ENCODE data around the gene CASP2.

The CASP2 gene

DNA sequence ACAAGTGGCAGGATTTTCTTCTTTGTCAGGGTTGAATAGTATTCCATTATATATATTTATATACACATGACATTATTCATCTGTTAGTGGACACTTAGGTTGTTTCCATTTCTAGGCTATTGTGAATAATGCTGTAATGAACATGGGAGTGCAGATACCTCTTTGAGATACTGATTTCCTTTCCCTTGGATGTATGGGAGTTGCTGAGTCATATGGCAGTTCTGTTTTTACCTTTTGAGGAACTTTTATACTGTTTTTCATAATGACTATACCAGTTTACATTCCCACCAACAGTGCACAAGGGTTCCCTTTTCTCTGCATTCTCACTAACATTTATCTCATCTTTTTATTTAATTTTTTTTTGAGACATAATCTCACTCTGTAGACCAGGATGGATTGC, 26.0 kb downstream of the CASP2 start:
- DNase-seq (ENCODE audit: low read depth): no peak
- TF ChIP-seq, protein P1, sequence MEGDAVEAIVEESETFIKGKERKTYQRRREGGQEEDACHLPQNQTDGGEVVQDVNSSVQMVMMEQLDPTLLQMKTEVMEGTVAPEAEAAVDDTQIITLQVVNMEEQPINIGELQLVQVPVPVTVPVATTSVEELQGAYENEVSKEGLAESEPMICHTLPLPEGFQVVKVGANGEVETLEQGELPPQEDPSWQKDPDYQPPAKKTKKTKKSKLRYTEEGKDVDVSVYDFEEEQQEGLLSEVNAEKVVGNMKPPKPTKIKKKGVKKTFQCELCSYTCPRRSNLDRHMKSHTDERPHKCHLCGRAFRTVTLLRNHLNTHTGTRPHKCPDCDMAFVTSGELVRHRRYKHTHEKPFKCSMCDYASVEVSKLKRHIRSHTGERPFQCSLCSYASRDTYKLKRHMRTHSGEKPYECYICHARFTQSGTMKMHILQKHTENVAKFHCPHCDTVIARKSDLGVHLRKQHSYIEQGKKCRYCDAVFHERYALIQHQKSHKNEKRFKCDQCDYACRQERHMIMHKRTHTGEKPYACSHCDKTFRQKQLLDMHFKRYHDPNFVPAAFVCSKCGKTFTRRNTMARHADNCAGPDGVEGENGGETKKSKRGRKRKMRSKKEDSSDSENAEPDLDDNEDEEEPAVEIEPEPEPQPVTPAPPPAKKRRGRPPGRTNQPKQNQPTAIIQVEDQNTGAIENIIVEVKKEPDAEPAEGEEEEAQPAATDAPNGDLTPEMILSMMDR (IDR thresholded peaks at IDR 0.05; ENCODE audit: insufficient read depth, low read depth, low read length, missing control alignments): no peak
- no peak overlapping the region for H3K4me3 ChIP-seq (ENCODE audit: low read length)

DNA sequence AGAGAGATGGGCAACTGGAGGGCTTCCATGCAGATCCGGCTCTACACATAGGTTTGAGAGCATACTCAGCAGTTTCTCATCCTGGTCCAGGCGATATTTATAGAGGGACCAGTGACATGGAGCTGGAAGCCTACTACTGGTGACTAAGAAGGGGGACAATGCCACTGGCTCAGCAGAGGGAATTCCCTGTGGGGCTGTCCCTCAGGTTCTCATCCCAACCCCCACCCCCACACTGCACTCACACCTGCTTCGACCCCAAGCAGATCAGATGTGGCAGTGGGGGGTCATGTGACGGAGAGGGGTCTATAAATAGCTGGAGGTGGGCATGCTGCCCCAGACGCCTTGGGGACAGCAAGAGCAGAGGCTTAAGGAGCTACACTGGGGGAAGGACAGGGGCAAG, 27.6 kb downstream of the CASP2 start, which contains the start of gene CLCN1:
Gene CLCN1 (plus strand): TSS at position 336 of the 400 bp plus-strand sequence. CDS start 102 bp downstream, outside the sequence.
- no peak within 1 kb of the TSS for H3K4me3 ChIP-seq (ENCODE audit: low read length)
- no peak for DNase-seq (ENCODE audit: low read depth)
- TF ChIP-seq, protein P1 (IDR thresholded peaks at IDR 0.05; ENCODE audit: insufficient read depth, low read depth, low read length, missing control alignments): no peak

DNA sequence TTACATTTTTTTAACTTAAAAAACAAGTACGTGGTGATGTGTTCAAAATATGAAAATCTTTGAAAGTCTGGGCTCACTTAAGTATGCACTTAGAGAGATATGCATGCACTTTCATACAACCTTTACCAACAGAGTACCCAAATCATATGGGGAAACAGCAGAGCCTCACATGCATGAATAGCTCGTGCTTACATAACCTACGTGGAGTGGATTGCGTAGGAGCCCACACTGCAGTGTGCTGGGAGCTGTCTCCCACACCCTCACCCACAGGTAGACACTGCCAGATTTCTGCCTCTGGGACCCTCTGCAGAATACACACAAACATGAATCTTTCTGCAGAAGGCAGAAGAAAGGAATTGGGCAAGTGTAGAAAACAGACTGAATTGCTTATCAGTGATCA, 28.3 kb downstream of the CASP2 start:
- TF ChIP-seq, protein P1 (IDR thresholded peaks at IDR 0.05; ENCODE audit: insufficient read depth, low read depth, low read length, missing control alignments): no peak
- H3K4me3 ChIP-seq (ENCODE audit: low read length): no peak overlapping the region
- no peak for DNase-seq (ENCODE audit: low read depth)

DNA sequence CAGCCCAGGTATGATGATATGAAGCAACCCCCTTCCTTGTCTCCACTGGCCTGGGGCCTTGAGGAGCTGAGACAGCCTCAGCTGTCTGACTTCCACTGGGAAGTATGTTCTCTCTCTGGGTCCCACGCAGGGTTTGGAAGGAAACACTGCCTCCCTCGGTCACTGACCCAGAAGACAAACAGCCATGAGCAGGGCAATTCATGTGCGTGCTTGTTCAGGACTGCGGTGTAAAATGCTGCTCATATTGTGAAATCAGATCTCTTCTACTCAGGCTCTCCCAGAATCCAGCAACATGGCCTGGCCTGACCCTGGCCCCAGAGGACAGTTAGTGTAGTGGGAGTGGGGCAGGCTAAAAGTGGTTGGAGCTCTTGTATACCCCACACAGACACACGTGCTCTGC, 30.5 kb downstream of the CASP2 start:
- DNase-seq (ENCODE audit: low read depth): peak; percentile 98
- no peak overlapping the region for H3K4me3 ChIP-seq (ENCODE audit: low read length)
- TF ChIP-seq, protein P1 (IDR thresholded peaks at IDR 0.05; ENCODE audit: insufficient read depth, low read depth, low read length, missing control alignments): peak; percentile 13

DNA sequence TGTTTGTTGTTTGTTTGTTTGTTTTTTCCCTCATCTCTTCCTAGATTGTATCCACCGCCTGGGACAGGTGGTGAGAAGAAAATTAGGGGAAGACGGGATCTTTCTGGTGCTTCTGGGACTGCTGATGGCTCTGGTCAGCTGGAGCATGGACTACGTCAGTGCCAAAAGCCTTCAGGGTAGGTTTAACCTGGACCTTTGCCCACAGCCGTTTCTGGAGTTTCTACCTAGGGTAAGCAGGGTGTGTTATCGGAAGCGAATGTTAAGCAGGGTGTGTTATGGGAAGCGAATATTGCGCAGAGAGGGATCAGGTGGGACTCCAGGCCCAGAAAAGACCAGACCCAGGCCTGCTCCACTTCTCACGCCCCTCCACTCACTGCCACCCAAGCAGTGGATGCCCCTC, 32.5 kb downstream of the CASP2 start:
- no peak for DNase-seq (ENCODE audit: low read depth)
- H3K4me3 ChIP-seq (ENCODE audit: low read length): no peak overlapping the region
- TF ChIP-seq, protein P1 (IDR thresholded peaks at IDR 0.05; ENCODE audit: insufficient read depth, low read depth, low read length, missing control alignments): no peak

DNA sequence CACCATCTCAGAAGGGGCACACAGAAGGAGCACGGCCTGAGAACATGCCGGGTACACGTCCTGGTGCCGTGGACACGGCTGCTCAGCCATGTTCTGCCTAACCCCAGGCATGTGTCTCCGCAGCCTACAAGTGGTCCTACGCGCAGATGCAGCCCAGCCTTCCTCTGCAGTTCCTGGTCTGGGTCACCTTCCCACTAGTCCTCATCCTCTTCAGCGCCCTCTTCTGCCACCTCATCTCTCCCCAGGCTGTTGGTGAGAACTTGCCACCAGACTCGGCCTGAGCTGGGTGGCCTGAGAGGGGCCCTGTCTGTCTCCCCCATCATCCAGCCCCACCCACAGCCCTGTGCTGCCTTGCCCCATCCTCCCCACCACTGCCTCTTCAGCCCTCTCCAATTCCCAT, 33.1 kb downstream of the CASP2 start:
- TF ChIP-seq, protein P1 (IDR thresholded peaks at IDR 0.05; ENCODE audit: insufficient read depth, low read depth, low read length, missing control alignments): no peak
- H3K4me3 ChIP-seq (ENCODE audit: low read length): no peak overlapping the region
- no peak for DNase-seq (ENCODE audit: low read depth)

DNA sequence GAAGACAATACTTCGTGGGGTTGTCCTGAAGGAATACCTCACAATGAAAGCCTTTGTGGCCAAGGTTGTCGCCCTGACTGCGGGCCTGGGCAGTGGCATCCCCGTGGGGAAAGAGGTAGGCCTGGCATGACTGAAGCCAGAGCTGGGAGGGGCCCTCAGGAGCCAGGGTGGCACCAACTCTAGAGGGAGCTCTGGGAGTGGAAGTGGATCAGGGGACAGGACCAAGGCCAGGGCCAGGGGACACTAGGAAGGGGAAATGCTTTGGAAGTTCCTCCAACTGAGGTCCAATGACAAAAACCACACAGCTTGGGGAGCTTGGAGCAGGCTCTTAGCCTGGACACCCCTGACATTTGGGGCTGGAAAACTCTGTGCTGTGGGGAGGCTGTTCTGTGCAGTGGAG, 33.6 kb downstream of the CASP2 start:
- TF ChIP-seq, protein P1 (IDR thresholded peaks at IDR 0.05; ENCODE audit: insufficient read depth, low read depth, low read length, missing control alignments): peak; percentile 30
- DNase-seq (ENCODE audit: low read depth): peak; percentile 33
- H3K4me3 ChIP-seq (ENCODE audit: low read length): no peak overlapping the region
